H1 (cell line): ENCODE measurements around the gene ARSK. TPM values are rescaled to one million over a fixed set of nuclear protein-coding genes. Genes with fewer than 3 reads are reported as not detected.

Experiments used
- CTCF ChIA-PET: fragments of 300-600 bp; sonication (Branson Sonifier 250); formaldehyde crosslinking; loops from one replicate; lab custom pipeline; 2021; ENCODE audit not compliant: partially characterized antibody; lab: Charles Lee
- POLR2A ChIA-PET: fragments of 300-600 bp; sonication (Branson Sonifier 250); formaldehyde crosslinking; loops from one replicate; lab custom pipeline; 2021; ENCODE audit warnings: inconsistent platforms; ENCODE audit not compliant: partially characterized antibody; lab: Charles Lee
- DNase-seq, 2 experiments: peaks; one replicate each; pipeline versions ENCODE4 v3.0.0 to v3.0.0-alpha.2; 2010 to 2022; ENCODE audit warnings: low spot score in 2 of 2, low read depth in 1 of 2, mixed read lengths in 1 of 2
- FAIRE-seq: peaks from 2 replicates; lab custom pipeline; 2011; peaks lifted over from hg19 to GRCh38; lab: Jason Lieb, UNC
- H2AFZ ChIP-seq: 2 replicates; pipeline ENCODE4 v1.8.1; 2012; ENCODE audit warnings: low read length, inconsistent platforms
- H2AK5ac ChIP-seq: 2 replicates; pipeline ENCODE4 v1.6.1; 2013; ENCODE audit warnings: low read depth, low read length
- H2BK120ac ChIP-seq: replicated peaks from 2 replicates; pipeline ENCODE3; 2013; ENCODE audit warnings: low read depth, low read length, inconsistent platforms
- H2BK12ac ChIP-seq: 2 replicates; pipeline ENCODE4 v1.6.1; 2013; ENCODE audit warnings: low read depth, low read length
- H2BK15ac ChIP-seq: 2 replicates; pipeline ENCODE4 v1.6.1; 2013; ENCODE audit warnings: low read length
- H2BK20ac ChIP-seq: 2 replicates; pipeline ENCODE4 v1.6.1; 2013; ENCODE audit warnings: low read length
- H2BK5ac ChIP-seq: 2 replicates; pipeline ENCODE4 v1.6.1; 2013; ENCODE audit warnings: low read depth, low read length
- H3K14ac ChIP-seq: 2 replicates; pipeline ENCODE4 v1.6.1; 2013; ENCODE audit warnings: inconsistent platforms; ENCODE audit not compliant: insufficient read length
- H3K18ac ChIP-seq: 2 replicates; pipeline ENCODE4 v1.6.1; 2013; ENCODE audit warnings: low read length; ENCODE audit errors: extremely low read depth
- H3K23ac ChIP-seq: 2 replicates; pipeline ENCODE4 v1.6.1; 2013; ENCODE audit warnings: inconsistent platforms; ENCODE audit not compliant: insufficient read length
- H3K23me2 ChIP-seq: 2 replicates; pipeline ENCODE4 v1.6.1; 2013; ENCODE audit warnings: low read depth, low read length
- H3K27ac ChIP-seq: 2 replicates; pipeline ENCODE4 v1.6.1; 2011; ENCODE audit warnings: low read depth, low read length, inconsistent platforms
- H3K27me3 ChIP-seq, 4 experiments: replicated peaks in 1 of 4; 1 replicate in 1 of 4; 2 replicates in 3 of 4; pipeline versions ENCODE4 v1.6.1 to v1.8.1; 2011 to 2013; ENCODE audit warnings: low read length in 3 of 4, mild to moderate bottlenecking in 3 of 4, inconsistent platforms in 2 of 4, mixed read lengths in 2 of 4, moderate library complexity in 1 of 4; ENCODE audit not compliant: control insufficient read depth in 3 of 4, insufficient read depth in 3 of 4; ENCODE audit errors: extremely low read depth in 1 of 4
- H3K36me3 ChIP-seq, 4 experiments: 2 replicates each; pipeline versions ENCODE4 v1.6.1 to v1.8.1; 2011 to 2013; ENCODE audit warnings: mild to moderate bottlenecking in 4 of 4, low read length in 3 of 4, moderate library complexity in 2 of 4, control low read depth in 1 of 4, inconsistent platforms in 1 of 4; ENCODE audit not compliant: insufficient read depth in 4 of 4, control insufficient read depth in 2 of 4
- H3K4ac ChIP-seq: replicated peaks from 2 replicates; pipeline ENCODE3; 2013; ENCODE audit warnings: low read length, low read depth, mixed read lengths, inconsistent platforms; ENCODE audit not compliant: insufficient read length
- H3K4me1 ChIP-seq, 4 experiments: replicated peaks in 1 of 4; 1 replicate in 1 of 4; 2 replicates in 3 of 4; pipeline versions ENCODE4 v1.6.1 to v1.8.1; 2011 to 2013; ENCODE audit warnings: low read length in 3 of 4, inconsistent platforms in 2 of 4, mixed read lengths in 1 of 4; ENCODE audit not compliant: insufficient read depth in 4 of 4, control insufficient read depth in 3 of 4
- H3K4me2 ChIP-seq, 2 experiments: 2 replicates each; pipeline versions ENCODE4 v1.6.1 to v1.8.1; 2011 to 2013; ENCODE audit warnings: low read depth in 2 of 2, low read length in 2 of 2, control low read depth in 1 of 2, inconsistent platforms in 1 of 2, mild to moderate bottlenecking in 1 of 2; ENCODE audit not compliant: insufficient read depth in 1 of 2
- H3K4me3 ChIP-seq, 4 experiments: fragments of 200-600, 300-600 bp in 1 of 4; sonication (generic), shearing (Covaris generic), sonication (Bioruptor Twin) in 1 of 4; 2 replicates each; pipeline versions ENCODE4 v1.5.1 to v1.8.1; 2011 to 2016; ENCODE audit warnings: low read length in 4 of 4, low read depth in 3 of 4, control low read depth in 2 of 4, inconsistent platforms in 2 of 4, mild to moderate bottlenecking in 2 of 4, mixed read lengths in 1 of 4, moderate library complexity in 1 of 4; ENCODE audit not compliant: insufficient read depth in 2 of 4; ENCODE audit errors: extremely low read depth in 1 of 4
- H3K56ac ChIP-seq: replicated peaks from 2 replicates; pipeline ENCODE3; 2013; ENCODE audit warnings: low read depth, mild to moderate bottlenecking, mixed read lengths, low read length, inconsistent platforms; ENCODE audit not compliant: insufficient read length
- H3K79me1 ChIP-seq: 2 replicates; pipeline ENCODE4 v1.6.1; 2013; ENCODE audit warnings: low read depth, low read length, control low read depth
- H3K79me2 ChIP-seq, 2 experiments: 2 replicates each; pipeline versions ENCODE4 v1.6.1 to v1.8.1; 2012 to 2013; ENCODE audit warnings: low read length in 2 of 2, mild to moderate bottlenecking in 2 of 2, inconsistent platforms in 1 of 2; ENCODE audit not compliant: insufficient read depth in 2 of 2, control insufficient read depth in 1 of 2
- H3K9ac ChIP-seq, 4 experiments: replicated peaks in 1 of 4; 1 replicate in 1 of 4; 2 replicates in 3 of 4; pipeline versions ENCODE4 v1.6.1 to v1.8.1; 2011 to 2013; ENCODE audit warnings: low read depth in 3 of 4, low read length in 3 of 4, control low read depth in 2 of 4, mild to moderate bottlenecking in 2 of 4, moderate library complexity in 2 of 4, inconsistent platforms in 1 of 4; ENCODE audit errors: extremely low read depth in 1 of 4
- H3K9me3 ChIP-seq, 2 experiments: 2 replicates each; pipeline versions ENCODE4 v1.6.1 to v1.8.1; 2012 to 2013; ENCODE audit warnings: mild to moderate bottlenecking in 2 of 2, moderate library complexity in 2 of 2, control low read depth in 1 of 2, inconsistent platforms in 1 of 2, low read depth in 1 of 2, low read length in 1 of 2, mixed read lengths in 1 of 2; ENCODE audit not compliant: insufficient read depth in 2 of 2
- H4K20me1 ChIP-seq, 2 experiments: replicated peaks in 1 of 2; 2 replicates each; pipeline versions ENCODE3 to v1.8.1; 2011 to 2013; ENCODE audit warnings: inconsistent platforms in 2 of 2, low read length in 2 of 2, mild to moderate bottlenecking in 1 of 2; ENCODE audit not compliant: insufficient read depth in 2 of 2, control insufficient read depth in 1 of 2
- H4K5ac ChIP-seq: 2 replicates; pipeline ENCODE4 v1.6.1; 2013; ENCODE audit warnings: low read length, low read depth, mixed read lengths, inconsistent platforms; ENCODE audit not compliant: insufficient read length
- H4K8ac ChIP-seq: 2 replicates; pipeline ENCODE4 v1.8.0; 2013; ENCODE audit warnings: mild to moderate bottlenecking, moderate library complexity, low read length, inconsistent platforms; ENCODE audit not compliant: insufficient read depth; ENCODE audit errors: extremely low read depth
- H4K91ac ChIP-seq: replicated peaks from 2 replicates; pipeline ENCODE3; 2013; ENCODE audit warnings: low read length, mixed read lengths, inconsistent platforms; ENCODE audit not compliant: insufficient read length
- ASH2L ChIP-seq: fragments of 200-600, 300-600 bp; sonication (generic); IDR thresholded peaks from one replicate; pipeline ENCODE4 v1.7.1; 2017; ENCODE audit warnings: low read length
- CBX5 ChIP-seq: fragments of 300-800, 300-1000 bp; sonication (generic); IDR thresholded peaks from 2 replicates; pipeline ENCODE4 v1.7.1; 2016; ENCODE audit warnings: antibody characterized with exemption, low read length, low read depth
- CEBPB ChIP-seq: IDR thresholded peaks from 2 replicates; pipeline ENCODE4 v1.6.1; 2012; ENCODE audit warnings: low read depth, low read length
- CHD1 ChIP-seq: IDR thresholded peaks from 2 replicates; pipeline ENCODE4 v1.6.1; 2012; ENCODE audit warnings: low read depth, low read length, improper control_type of control experiment
- CHD2 ChIP-seq: IDR thresholded peaks from 2 replicates; pipeline ENCODE4 v1.6.1; 2012; ENCODE audit warnings: low read length, improper control_type of control experiment
- HDAC6 ChIP-seq: IDR thresholded peaks from one replicate; pipeline ENCODE4 v1.7.1; 2012; ENCODE audit warnings: low read depth, mild to moderate bottlenecking, inconsistent platforms, low read length, moderate library complexity
- JUN ChIP-seq: IDR thresholded peaks from 2 replicates; pipeline ENCODE4 v1.6.1; 2011; ENCODE audit warnings: low read depth, mild to moderate bottlenecking, improper control_type of control experiment, low read length
- KDM5A ChIP-seq: fragments of 200-600 bp; IDR thresholded peaks from 2 replicates; pipeline ENCODE4 v1.7.1; 2012; ENCODE audit warnings: mild to moderate bottlenecking, low read length, inconsistent platforms, mixed read lengths
- NANOG ChIP-seq: IDR thresholded peaks from 2 replicates; pipeline ENCODE4 v1.6.1; 2011; ENCODE audit warnings: low read length, low read depth, mild to moderate bottlenecking, inconsistent platforms; ENCODE audit not compliant: insufficient read depth, poor library complexity, severe bottlenecking
- NRF1 ChIP-seq: IDR thresholded peaks from 2 replicates; pipeline ENCODE4 v1.6.1; 2011; ENCODE audit warnings: mild to moderate bottlenecking, low read depth, low read length, improper control_type of control experiment
- POLR2A ChIP-seq, 2 experiments: IDR thresholded peaks; 1 replicate in 1 of 2; 2 replicates in 1 of 2; pipeline ENCODE4 v1.6.1; 2011; ENCODE audit warnings: low read depth in 2 of 2, low read length in 2 of 2, mild to moderate bottlenecking in 2 of 2; ENCODE audit errors: control extremely low read depth in 1 of 2
- POLR2AphosphoS5 ChIP-seq: IDR thresholded peaks from 2 replicates; pipeline ENCODE4 v1.6.1; 2011; ENCODE audit warnings: low read depth, low read length
- RNF2 ChIP-seq: fragments of 200-900, 300-1000 bp; sonication (generic); IDR thresholded peaks from 2 replicates; pipeline ENCODE4 v1.7.1; 2016; ENCODE audit warnings: borderline replicate concordance, low read depth, mild to moderate bottlenecking, antibody characterized with exemption, low read length; ENCODE audit not compliant: poor library complexity, severe bottlenecking; ENCODE audit errors: missing control alignments
- SIN3A ChIP-seq, 2 experiments: IDR thresholded peaks in 1 of 2; conservative IDR thresholded peaks in 1 of 2; 2 replicates each; pipeline ENCODE4 v1.6.1; 2011 to 2012; ENCODE audit warnings: low read length in 2 of 2, improper control_type of control experiment in 1 of 2, low read depth in 1 of 2, mild to moderate bottlenecking in 1 of 2
- WGBS, 2 experiments: shearing (Covaris generic) in 1 of 2; methylation state at CpG; one replicate each; pipeline versions ENCODE4 v1.1.6 to v1.1.7; 2013 to 2015; ENCODE audit warnings: low lambda C conversion rate in 2 of 2, mixed read lengths in 2 of 2, inconsistent platforms in 1 of 2, low coverage in 1 of 2, missing lambda C conversion rate in 1 of 2; ENCODE audit not compliant: insufficient replicate concordance in 2 of 2, insufficient coverage in 1 of 2, insufficient read length in 1 of 2; ENCODE audit errors: extremely low coverage in 1 of 2, missing lambda C conversion rate in 1 of 2; 5-methylcytosine and 5-hydroxymethylcytosine counted together
- polyA plus RNA-seq, 7 experiments: library from polyadenylated mRNA; depleted of rRNA in 3 of 7; stranded (reverse) in 5 of 7; unstranded in 2 of 7; fragments of >200 nt in 5 of 7; fragments of 200-250 nt in 2 of 7; gene quantifications; 1 replicate in 5 of 7; 2 replicates in 1 of 7; 4 replicates in 1 of 7; pipeline versions ENCODE4 v1.2.1 to v1.2.3, GENCODE V29; 2011 to 2013; ENCODE audit warnings: missing spikeins in 2 of 7, mixed read lengths in 2 of 7
- total RNA-seq: library from RNA; stranded (reverse); fragmentation: NEBNext Ultra II Directional; extraction: Animal tissue kit (Norgen Biotek cat#: 25700); gene quantifications from 2 replicates; pipeline ENCODE4 v1.2.1, GENCODE V29; 2021

The ARSK gene
- total and polyA plus RNA-seq, 2 of the 8 experiments (the other 6 are each of a cell fraction or from before 2014, with no cell fraction given): 8.4 to 14.1 TPM

- ChIA-PET CTCF (no interaction called here), POLR2A (interaction anchor here (0.7 to 1.0 kb wide), 2 partner anchors 76 to 91 kb away, joined by 3 to 4 read pairs; partner anchors contain the start of gene RFESD)
- Histone ChIP-seq H3K4me3 (peak overlapping the region; percentile 70 to 81 (median 76)), H3K4me2 (peak overlapping the region; percentile 64 to 81), H2AK5ac (no peak overlapping the region), H3K14ac (no peak overlapping the region), H3K36me3 (peaks cover 0 to 5% (median 0%) of the 10 kb centered on the region in 4 experiments; a peak in 1 of 8 replicates), H3K4me1 (no peaks in the 10 kb centered on the region; a peak in 1 of 7 replicates), H3K9me3 (no peaks in the 10 kb centered on the region), H4K20me1 (no peaks in the 10 kb centered on the region), H3K4ac (no peak overlapping the region), H3K27ac (no peak overlapping the region), H3K56ac (peak overlapping the region; percentile 75), H3K79me2 (peaks cover 0 to 54% of the 10 kb centered on the region in 2 experiments; a peak in 3 of 4 replicates), H3K9ac (peak overlapping the region; percentile 53 to 78 (median 66); a peak in 6 of 7 replicates), H4K5ac (peak overlapping the region; percentile 95), H2BK12ac (no peak overlapping the region), H3K79me1 (peaks cover 2% of the 10 kb centered on the region; the same call in 1 of the 2 replicates), H4K91ac (no peak overlapping the region), H2BK20ac (no peak overlapping the region), H3K23me2 (peaks cover 3% of the 10 kb centered on the region; the same call in 1 of the 2 replicates), H2BK120ac (no peak overlapping the region), H3K18ac (no peak overlapping the region), H2BK5ac (peak overlapping the region; percentile 36; the same call in 1 of the 2 replicates), H4K8ac (no peak overlapping the region), H3K27me3 (no peaks in the 10 kb centered on the region), H2AFZ (peak overlapping the region; percentile 75), H2BK15ac (no peak overlapping the region), H3K23ac (no peak overlapping the region)
- FAIRE-seq: no peak
- TF ChIP-seq JUN (no peak), POLR2AphosphoS5 (no peak), HDAC6 (no peak), ASH2L (no peak), POLR2A (IDR thresholded peaks at IDR 0.05; ENCODE audit: control extremely low read depth in 1 of 2, low read depth in 2 of 2, low read length in 2 of 2) (no peak), CEBPB (no peak), CBX5 (no peak), KDM5A (no peak), CHD2 (no peak), NRF1 (no peak), RNF2 (no peak), NANOG (no peak), SIN3A (conservative IDR thresholded peaks at IDR 0.05 in 1 of 2, IDR thresholded peaks at IDR 0.05 in 1 of 2; ENCODE audit: low read depth in 1 of 2, low read length in 2 of 2) (no peak), CHD1 (no peak)
- 5% methylated on average over 9 of the region's 9 CpGs; no CpG with 5 or more reads in 1 of the 2 experiments for WGBS, 2 experiments
- DNase-seq: no peak
Measured at GRCh38 chr5:95555553-95555952, 652 bp downstream of the ARSK start.
